GM12878 (cell line): ENCODE measurements around the gene ARID1A. TPM values are rescaled to one million over a fixed set of nuclear protein-coding genes. Genes with fewer than 3 reads are reported as not detected.

ENCODE experiments used
- CBFB ChIP-seq: IDR thresholded peaks from 2 replicates; pipeline ENCODE4 v1.6.1; 2016; ENCODE audit warnings: antibody characterized with exemption, low read depth
- IRF4 ChIP-seq: IDR thresholded peaks from 2 replicates; pipeline ENCODE4 v1.6.1; 2011; ENCODE audit warnings: low read depth, low read length
- JUND ChIP-seq: IDR thresholded peaks from 2 replicates; pipeline ENCODE4 v1.6.1; 2012; ENCODE audit warnings: low read depth, mild to moderate bottlenecking, low read length, improper control_type of control experiment, moderate library complexity
- MTA3 ChIP-seq: IDR thresholded peaks from 2 replicates; pipeline ENCODE4 v1.6.1; 2012; ENCODE audit warnings: low read length, inconsistent platforms, borderline replicate concordance
- MYB ChIP-seq: fragments of 150-350 bp; IDR thresholded peaks from 2 replicates; pipeline ENCODE4 v1.6.1; 2014; ENCODE audit warnings: mild to moderate bottlenecking, low read depth, low read length, borderline replicate concordance
- RAD21 ChIP-seq: IDR thresholded peaks from 2 replicates; pipeline ENCODE4 v1.6.1; 2011; ENCODE audit warnings: mild to moderate bottlenecking, low read depth, low read length, moderate library complexity; ENCODE audit not compliant: insufficient read depth
- SPI1 ChIP-seq: IDR thresholded peaks from 2 replicates; pipeline ENCODE4 v1.6.1; 2011; ENCODE audit warnings: low read depth, mild to moderate bottlenecking, low read length, moderate library complexity, borderline replicate concordance; ENCODE audit not compliant: insufficient read depth
- polyA plus RNA-seq, 11 experiments: library from polyadenylated mRNA; depleted of rRNA in 4 of 11; unstranded in 6 of 11; stranded (reverse) in 5 of 11; fragments of >200 nt; fragmentation: Nextera tagmentation in 4 of 11; fragmentation: Illumina TruSeq in 1 of 11; extraction: Ambion mirVana in 4 of 11; extraction: Trizol in 1 of 11; gene quantifications; 1 replicate in 1 of 11; 2 replicates in 10 of 11; pipeline versions ENCODE4 v1.2.1 to v1.2.3, GENCODE V29; 2011 to 2016; ENCODE audit warnings: inconsistent platforms in 2 of 11, missing spikeins in 2 of 11, low read depth in 1 of 11
- total RNA-seq, 4 experiments: library from RNA; depleted of rRNA in 3 of 4; stranded (reverse); fragments of >200 nt in 3 of 4; fragmentation: Illumina TruSeq in 1 of 4; extraction: Trizol in 1 of 4; gene quantifications; 2 replicates each; pipeline versions ENCODE4 v1.2.1 to v1.2.3, GENCODE V29; 2013 to 2021
- TF ChIP-seq, protein P1 (sequence below): IDR thresholded peaks from 2 replicates; pipeline ENCODE4 v1.6.1; 2012; ENCODE audit warnings: low read depth, low read length, improper control_type of control experiment
- TF ChIP-seq, protein P2 (sequence below): IDR thresholded peaks from 2 replicates; pipeline ENCODE4 v1.6.1; 2012; ENCODE audit warnings: low read length, inconsistent platforms

The ARID1A gene
- total and polyA plus RNA-seq, 10 of the 15 experiments (the other 5 are each of a cell fraction or from before 2014, with no cell fraction given): 10.0 to 98.0 (median 23.5) TPM

DNA sequence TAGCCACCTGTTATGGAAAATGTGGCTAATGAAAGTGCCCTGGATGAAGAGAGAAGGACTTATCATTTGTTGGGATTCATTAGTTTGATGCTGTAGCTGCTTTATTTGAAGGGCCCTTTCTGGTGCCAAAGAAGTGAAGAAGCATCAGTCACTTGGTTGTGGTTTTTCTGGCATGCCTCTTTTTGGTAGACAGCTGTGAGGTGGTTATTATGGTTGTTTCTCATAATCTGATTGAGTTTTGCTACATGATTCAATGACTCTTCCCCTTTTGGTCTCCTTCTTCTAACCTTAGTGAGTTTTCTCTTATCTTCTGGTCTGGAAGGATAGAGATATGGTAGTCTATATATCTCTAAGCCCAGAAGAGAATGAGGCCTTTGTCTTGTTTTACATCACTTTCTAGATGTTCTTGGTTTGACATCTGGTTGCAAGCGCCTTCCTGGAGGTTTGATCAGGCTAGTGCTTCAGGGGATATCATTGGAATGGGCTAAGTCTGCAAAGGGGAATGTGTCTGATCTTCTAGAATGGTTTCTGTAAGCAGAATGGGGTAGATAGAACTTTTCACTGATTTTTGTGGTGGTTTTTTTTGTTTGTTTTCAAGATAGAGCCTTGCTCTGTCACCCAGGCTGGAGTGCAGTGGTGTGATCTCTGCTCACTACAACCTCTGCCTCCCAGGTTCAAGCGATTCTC, 26.0 kb downstream of the ARID1A start (continued):
- TF ChIP-seq IRF4: no peak
- TF ChIP-seq MTA3: no peak
- TF ChIP-seq, protein P1, sequence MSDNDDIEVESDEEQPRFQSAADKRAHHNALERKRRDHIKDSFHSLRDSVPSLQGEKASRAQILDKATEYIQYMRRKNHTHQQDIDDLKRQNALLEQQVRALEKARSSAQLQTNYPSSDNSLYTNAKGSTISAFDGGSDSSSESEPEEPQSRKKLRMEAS: no peak
- TF ChIP-seq MYB: no peak
- TF ChIP-seq SPI1: peak; percentile 39; the same call in 1 of the 2 replicates
- TF ChIP-seq, protein P2, sequence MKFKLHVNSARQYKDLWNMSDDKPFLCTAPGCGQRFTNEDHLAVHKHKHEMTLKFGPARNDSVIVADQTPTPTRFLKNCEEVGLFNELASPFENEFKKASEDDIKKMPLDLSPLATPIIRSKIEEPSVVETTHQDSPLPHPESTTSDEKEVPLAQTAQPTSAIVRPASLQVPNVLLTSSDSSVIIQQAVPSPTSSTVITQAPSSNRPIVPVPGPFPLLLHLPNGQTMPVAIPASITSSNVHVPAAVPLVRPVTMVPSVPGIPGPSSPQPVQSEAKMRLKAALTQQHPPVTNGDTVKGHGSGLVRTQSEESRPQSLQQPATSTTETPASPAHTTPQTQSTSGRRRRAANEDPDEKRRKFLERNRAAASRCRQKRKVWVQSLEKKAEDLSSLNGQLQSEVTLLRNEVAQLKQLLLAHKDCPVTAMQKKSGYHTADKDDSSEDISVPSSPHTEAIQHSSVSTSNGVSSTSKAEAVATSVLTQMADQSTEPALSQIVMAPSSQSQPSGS: no peak
- no peak for TF ChIP-seq JUND
- TF ChIP-seq CBFB: 0 out of 2 replicates have a peak, but pooled peaks have one; percentile 41
- TF ChIP-seq RAD21: no peak
- TF ChIP-seq, all 136 proteins: peak for 3
